Testis (tissue), 2 donors: ENCODE measurements around the gene PREPL.

ENCODE experiments used
- POLR2A ChIP-seq: fragments of 450-650 bp; IDR thresholded peaks from one replicate; pipeline ENCODE4 v1.6.1; 2017; ENCODE audit warnings: antibody characterized with exemption, mild to moderate bottlenecking, moderate library complexity
- TF ChIP-seq, protein P1 (sequence below), 3 experiments: fragments of 450-650 bp in 2 of 3; fragments of 200-600 bp in 1 of 3; sonication (generic) in 1 of 3; IDR thresholded peaks; one replicate each; pipeline ENCODE4 v1.5.1; 2016 to 2019; ENCODE audit warnings: antibody characterized with exemption in 3 of 3, mild to moderate bottlenecking in 2 of 3, moderate library complexity in 1 of 3

- TF ChIP-seq, protein P1, sequence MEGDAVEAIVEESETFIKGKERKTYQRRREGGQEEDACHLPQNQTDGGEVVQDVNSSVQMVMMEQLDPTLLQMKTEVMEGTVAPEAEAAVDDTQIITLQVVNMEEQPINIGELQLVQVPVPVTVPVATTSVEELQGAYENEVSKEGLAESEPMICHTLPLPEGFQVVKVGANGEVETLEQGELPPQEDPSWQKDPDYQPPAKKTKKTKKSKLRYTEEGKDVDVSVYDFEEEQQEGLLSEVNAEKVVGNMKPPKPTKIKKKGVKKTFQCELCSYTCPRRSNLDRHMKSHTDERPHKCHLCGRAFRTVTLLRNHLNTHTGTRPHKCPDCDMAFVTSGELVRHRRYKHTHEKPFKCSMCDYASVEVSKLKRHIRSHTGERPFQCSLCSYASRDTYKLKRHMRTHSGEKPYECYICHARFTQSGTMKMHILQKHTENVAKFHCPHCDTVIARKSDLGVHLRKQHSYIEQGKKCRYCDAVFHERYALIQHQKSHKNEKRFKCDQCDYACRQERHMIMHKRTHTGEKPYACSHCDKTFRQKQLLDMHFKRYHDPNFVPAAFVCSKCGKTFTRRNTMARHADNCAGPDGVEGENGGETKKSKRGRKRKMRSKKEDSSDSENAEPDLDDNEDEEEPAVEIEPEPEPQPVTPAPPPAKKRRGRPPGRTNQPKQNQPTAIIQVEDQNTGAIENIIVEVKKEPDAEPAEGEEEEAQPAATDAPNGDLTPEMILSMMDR (IDR thresholded peaks at IDR 0.05), result no peak
- TF ChIP-seq POLR2A, result no peak
Measured at GRCh38 chr2:44301111-44301510, 60.2 kb downstream of the PREPL start.
